Smooth muscle cell (in vitro differentiated cells): Measurements from ENCODE around the gene ADPRHL1. TPM values are rescaled to one million over a fixed set of nuclear protein-coding genes. Genes with fewer than 3 reads are reported as not detected.

ENCODE experiments used
- DNase-seq: peaks from one replicate; lab custom pipeline; 2025; ENCODE audit not compliant: unreplicated experiment; lab: John Stamatoyannopoulos, UW
- H2AFZ ChIP-seq: fragments of 200-600 bp; sonication (generic); 2 replicates; pipeline ENCODE4 v1.6.0; 2016; ENCODE audit warnings: antibody characterized with exemption, low read depth, mild to moderate bottlenecking
- H3F3A ChIP-seq: fragments of 200-600 bp; sonication (generic); 2 replicates; pipeline ENCODE4 v1.6.0; 2017; ENCODE audit warnings: antibody characterized with exemption, low read depth
- H3K27ac ChIP-seq: fragments of 200-600 bp; sonication (generic); 2 replicates; pipeline ENCODE4 v1.5.1; 2016; ENCODE audit warnings: low read depth, mild to moderate bottlenecking
- H3K27me3 ChIP-seq: fragments of 200-600 bp; sonication (generic); 2 replicates; pipeline ENCODE4 v1.6.1; 2016; ENCODE audit warnings: low read depth, mild to moderate bottlenecking
- H3K36me3 ChIP-seq: fragments of 200-600 bp; sonication (generic); 2 replicates; pipeline ENCODE4 v1.5.1; 2016; ENCODE audit warnings: low read depth
- H3K4me1 ChIP-seq: fragments of 200-600 bp; sonication (generic); 2 replicates; pipeline ENCODE4 v1.5.1; 2016; ENCODE audit warnings: low read depth
- H3K4me2 ChIP-seq: fragments of 200-600 bp; sonication (generic); 2 replicates; pipeline ENCODE4 v1.6.0; 2016; ENCODE audit warnings: mild to moderate bottlenecking
- H3K4me3 ChIP-seq: fragments of 200-600 bp; sonication (generic); 2 replicates; pipeline ENCODE4 v1.5.1; 2016; ENCODE audit warnings: mild to moderate bottlenecking
- H3K79me2 ChIP-seq: fragments of 200-600 bp; sonication (generic); 2 replicates; pipeline ENCODE4 v1.6.0; 2016; ENCODE audit warnings: low read depth, mild to moderate bottlenecking
- H3K9ac ChIP-seq: fragments of 200-600 bp; sonication (generic); 2 replicates; pipeline ENCODE4 v1.6.0; 2016; ENCODE audit warnings: low read depth
- H3K9me3 ChIP-seq: fragments of 200-600 bp; sonication (generic); replicated peaks from 2 replicates; pipeline ENCODE4 v1.5.1; 2016; ENCODE audit warnings: low read depth
- H4K20me1 ChIP-seq: fragments of 200-600 bp; sonication (generic); 2 replicates; pipeline ENCODE4 v1.6.0; 2016; ENCODE audit warnings: low read depth
- CTCF ChIP-seq: fragments of 200-600 bp; sonication (generic); IDR thresholded peaks from 2 replicates; pipeline ENCODE4 v1.5.1; 2017; ENCODE audit warnings: borderline replicate concordance, mild to moderate bottlenecking, antibody characterized with exemption; ENCODE audit not compliant: insufficient read depth, poor library complexity, severe bottlenecking
- WGBS: methylation state at CpG from one replicate; pipeline ENCODE4 v1.1.7; 2016; ENCODE audit warnings: low lambda C conversion rate; 5-methylcytosine and 5-hydroxymethylcytosine counted together
- polyA plus RNA-seq: library from polyadenylated mRNA; unstranded; fragments of >200 nt; fragmentation: Nextera tagmentation; extraction: Ambion mirVana; gene quantifications from 2 replicates; pipeline ENCODE4 v1.2.1, GENCODE V29; 2016
- total RNA-seq: library from RNA; depleted of rRNA; stranded (reverse); fragments of >200 nt; gene quantifications from 2 replicates; pipeline ENCODE4 v1.2.3, GENCODE V29; 2014

ADPRHL1 gene
- total and polyA plus RNA-seq, 2 experiments from 2014 or later: 0.18 to 1.2 TPM

GRCh38 chr13:113476811-113477210 lies 23.5 kb upstream of the ADPRHL1 start:
- Histone ChIP-seq H3K79me2 (peaks cover 6% of the 10 kb centered on the region), H3K4me3 (no peak overlapping the region), H3K9ac (no peak overlapping the region), H3K27me3 (no peaks in the 10 kb centered on the region), H2AFZ (no peak overlapping the region), H3K4me2 (no peak overlapping the region), H3F3A (no peaks in the 10 kb centered on the region), H3K4me1 (no peaks in the 10 kb centered on the region), H4K20me1 (peaks cover 1% of the 10 kb centered on the region), H3K9me3 (no peaks in the 10 kb centered on the region), H3K27ac (no peak overlapping the region), H3K36me3 (peaks cover 16% of the 10 kb centered on the region)
- no peak for TF ChIP-seq CTCF
- DNase-seq: no peak
- WGBS: 83% methylated on average over 7 of the region's 7 CpGs

- Histone ChIP-seq H3K27me3 (no peaks in the 10 kb centered on the region), H3K9ac (no peak overlapping the region), H4K20me1 (no peaks in the 10 kb centered on the region), H3F3A (no peaks in the 10 kb centered on the region), H3K9me3 (no peaks in the 10 kb centered on the region), H3K4me2 (no peak overlapping the region), H3K4me3 (no peak overlapping the region), H3K36me3 (peaks cover 16% of the 10 kb centered on the region), H3K27ac (no peak overlapping the region), H3K79me2 (peaks cover 2% of the 10 kb centered on the region), H3K4me1 (no peaks in the 10 kb centered on the region), H2AFZ (no peak overlapping the region)
- 97% methylated on average over 12 of the region's 12 CpGs for WGBS
- TF ChIP-seq CTCF: no peak
- DNase-seq: no peak
These were observed 22.6 kb upstream of the ADPRHL1 start for GRCh38 chr13:113475911-113476310.

GRCh38 chr13:113475280-113475679 lies 22.0 kb upstream of the ADPRHL1 start:
- no peak for DNase-seq
- WGBS: 98% methylated on average over 11 of the region's 11 CpGs
- H3K36me3 ChIP-seq: peaks cover 16% of the 10 kb centered on the region

More at GRCh38 chr13:113475280-113475679, 22.0 kb upstream of the ADPRHL1 start:
- Histone ChIP-seq H3F3A (no peaks in the 10 kb centered on the region), H3K4me3 (no peak overlapping the region), H3K27ac (no peak overlapping the region), H2AFZ (no peak overlapping the region), H4K20me1 (no peaks in the 10 kb centered on the region), H3K79me2 (no peaks in the 10 kb centered on the region), H3K9me3 (no peaks in the 10 kb centered on the region), H3K4me1 (no peaks in the 10 kb centered on the region), H3K4me2 (no peak overlapping the region), H3K9ac (no peak overlapping the region), H3K27me3 (no peaks in the 10 kb centered on the region)
- no peak for TF ChIP-seq CTCF
